ENCODE results near the gene KRT16.
"Not testable (repeated sequence)": the region's sequence is repeated elsewhere in the genome, so short reads cannot be mapped to it uniquely, and the experiment has no call there.

The KRT16 gene

GRCh38 chr17:41585301-41586056, 27.1 kb downstream of the KRT16 start:
- no peak overlapping the region for H3K9ac ChIP-seq (ENCODE audit: low read depth, low read length)
- H3K4me3 ChIP-seq (ENCODE audit: low read depth, low read length): no peak overlapping the region
- H3K4me1 ChIP-seq (ENCODE audit: control insufficient read depth, insufficient read depth, low read length): no peaks in the 10 kb centered on the region
- H3K27me3 ChIP-seq (ENCODE audit: control insufficient read depth, insufficient read depth, low read length): no peaks in the 10 kb centered on the region; the same call in 1 of the 2 replicates
- H3K36me3 ChIP-seq (ENCODE audit: control insufficient read depth, insufficient read depth, low read length): no peaks in the 10 kb centered on the region
- H3K27ac ChIP-seq (ENCODE audit: low read depth, low read length): no peak overlapping the region
- H3K9me3 ChIP-seq (ENCODE audit: control insufficient read depth, insufficient read depth, low read length): no peaks in the 10 kb centered on the region

- not testable (repeated sequence) for H3K36me3 ChIP-seq (ENCODE audit: control insufficient read depth, insufficient read depth, low read length); H3K9ac ChIP-seq (ENCODE audit: low read depth, low read length); H3K9me3 ChIP-seq (ENCODE audit: control insufficient read depth, insufficient read depth, low read length); H3K27me3 ChIP-seq (ENCODE audit: control insufficient read depth, insufficient read depth, low read length); H3K27ac ChIP-seq (ENCODE audit: low read depth, low read length); H3K4me1 ChIP-seq (ENCODE audit: control insufficient read depth, insufficient read depth, low read length); H3K4me3 ChIP-seq (ENCODE audit: low read depth, low read length)
Observed at GRCh38 chr17:41584331-41584927, 28.1 kb downstream of the KRT16 start.

GRCh38 chr17:41583137-41584127, 29.1 kb downstream of the KRT16 start:
- H3K4me3 ChIP-seq (ENCODE audit: low read depth, low read length): no peak overlapping the region
- peaks cover 4% of the 10 kb centered on the region; the same call in 1 of the 2 replicates for H3K27me3 ChIP-seq (ENCODE audit: control insufficient read depth, insufficient read depth, low read length)
- H3K4me1 ChIP-seq (ENCODE audit: control insufficient read depth, insufficient read depth, low read length): 0 out of 2 replicates have a peak, but pooled peaks cover 5% of the 10 kb centered on the region
- no peaks in the 10 kb centered on the region for H3K36me3 ChIP-seq (ENCODE audit: control insufficient read depth, insufficient read depth, low read length)
- H3K27ac ChIP-seq (ENCODE audit: low read depth, low read length): no peak overlapping the region
- H3K9ac ChIP-seq (ENCODE audit: low read depth, low read length): no peak overlapping the region
- no peaks in the 10 kb centered on the region for H3K9me3 ChIP-seq (ENCODE audit: control insufficient read depth, insufficient read depth, low read length)

- not testable (repeated sequence) for H3K9me3 ChIP-seq (ENCODE audit: control insufficient read depth, insufficient read depth, low read length); H3K9ac ChIP-seq (ENCODE audit: low read depth, low read length); H3K4me1 ChIP-seq (ENCODE audit: control insufficient read depth, insufficient read depth, low read length); H3K36me3 ChIP-seq (ENCODE audit: control insufficient read depth, insufficient read depth, low read length); H3K4me3 ChIP-seq (ENCODE audit: low read depth, low read length); H3K27ac ChIP-seq (ENCODE audit: low read depth, low read length); H3K27me3 ChIP-seq (ENCODE audit: control insufficient read depth, insufficient read depth, low read length)
Observed at GRCh38 chr17:41582061-41582968, 30.3 kb downstream of the KRT16 start.

GRCh38 chr17:41581366-41582060, 31.1 kb downstream of the KRT16 start:
- H3K27me3 ChIP-seq (ENCODE audit: control insufficient read depth, insufficient read depth, low read length): peaks cover 4% of the 10 kb centered on the region; the same call in 1 of the 2 replicates
- H3K4me3 ChIP-seq (ENCODE audit: low read depth, low read length): no peak overlapping the region
- no peak overlapping the region for H3K9ac ChIP-seq (ENCODE audit: low read depth, low read length)
- no peaks in the 10 kb centered on the region for H3K9me3 ChIP-seq (ENCODE audit: control insufficient read depth, insufficient read depth, low read length)
- no peaks in the 10 kb centered on the region for H3K36me3 ChIP-seq (ENCODE audit: control insufficient read depth, insufficient read depth, low read length)
- no peak overlapping the region for H3K27ac ChIP-seq (ENCODE audit: low read depth, low read length)
- H3K4me1 ChIP-seq (ENCODE audit: control insufficient read depth, insufficient read depth, low read length): 0 out of 2 replicates have a peak, but pooled peaks cover 5% of the 10 kb centered on the region

GRCh38 chr17:41580687-41581365, 31.7 kb downstream of the KRT16 start:
- Histone ChIP-seq H3K4me3 (ENCODE audit: low read depth, low read length) (no peak overlapping the region), H3K36me3 (ENCODE audit: control insufficient read depth, insufficient read depth, low read length) (no peaks in the 10 kb centered on the region), H3K27ac (ENCODE audit: low read depth, low read length) (no peak overlapping the region), H3K4me1 (ENCODE audit: control insufficient read depth, insufficient read depth, low read length) (0 out of 2 replicates have a peak, but pooled peaks cover 5% of the 10 kb centered on the region), H3K9me3 (ENCODE audit: control insufficient read depth, insufficient read depth, low read length) (no peaks in the 10 kb centered on the region), H3K27me3 (ENCODE audit: control insufficient read depth, insufficient read depth, low read length) (peaks cover 4% of the 10 kb centered on the region; the same call in 1 of the 2 replicates), H3K9ac (ENCODE audit: low read depth, low read length) (no peak overlapping the region)

GRCh38 chr17:41580244-41580575, 32.4 kb downstream of the KRT16 start:
- Histone ChIP-seq H3K27ac (ENCODE audit: low read depth, low read length) (no peak overlapping the region), H3K36me3 (ENCODE audit: control insufficient read depth, insufficient read depth, low read length) (no peaks in the 10 kb centered on the region), H3K9ac (ENCODE audit: low read depth, low read length) (no peak overlapping the region), H3K9me3 (ENCODE audit: control insufficient read depth, insufficient read depth, low read length) (no peaks in the 10 kb centered on the region), H3K4me3 (ENCODE audit: low read depth, low read length) (no peak overlapping the region), H3K4me1 (ENCODE audit: control insufficient read depth, insufficient read depth, low read length) (0 out of 2 replicates have a peak, but pooled peaks cover 5% of the 10 kb centered on the region), H3K27me3 (ENCODE audit: control insufficient read depth, insufficient read depth, low read length) (peaks cover 4% of the 10 kb centered on the region; the same call in 1 of the 2 replicates)

GRCh38 chr17:41579484-41580243, 32.9 kb downstream of the KRT16 start:
- no peaks in the 10 kb centered on the region for H3K9me3 ChIP-seq (ENCODE audit: control insufficient read depth, insufficient read depth, low read length)
- 0 out of 2 replicates have a peak, but pooled peaks cover 5% of the 10 kb centered on the region for H3K4me1 ChIP-seq (ENCODE audit: control insufficient read depth, insufficient read depth, low read length)
- H3K36me3 ChIP-seq (ENCODE audit: control insufficient read depth, insufficient read depth, low read length): no peaks in the 10 kb centered on the region
- H3K9ac ChIP-seq (ENCODE audit: low read depth, low read length): no peak overlapping the region
- H3K4me3 ChIP-seq (ENCODE audit: low read depth, low read length): no peak overlapping the region
- H3K27ac ChIP-seq (ENCODE audit: low read depth, low read length): no peak overlapping the region
- H3K27me3 ChIP-seq (ENCODE audit: control insufficient read depth, insufficient read depth, low read length): peaks cover 4% of the 10 kb centered on the region; the same call in 1 of the 2 replicates

GRCh38 chr17:41578971-41579370, 33.6 kb downstream of the KRT16 start:
- H3K27ac ChIP-seq (ENCODE audit: low read depth, low read length): no peak overlapping the region
- no peak overlapping the region for H3K9ac ChIP-seq (ENCODE audit: low read depth, low read length)
- peaks cover 4% of the 10 kb centered on the region; the same call in 1 of the 2 replicates for H3K27me3 ChIP-seq (ENCODE audit: control insufficient read depth, insufficient read depth, low read length)
- H3K9me3 ChIP-seq (ENCODE audit: control insufficient read depth, insufficient read depth, low read length): no peaks in the 10 kb centered on the region
- no peak overlapping the region for H3K4me3 ChIP-seq (ENCODE audit: low read depth, low read length)
- H3K4me1 ChIP-seq (ENCODE audit: control insufficient read depth, insufficient read depth, low read length): 0 out of 2 replicates have a peak, but pooled peaks cover 5% of the 10 kb centered on the region
- H3K36me3 ChIP-seq (ENCODE audit: control insufficient read depth, insufficient read depth, low read length): no peaks in the 10 kb centered on the region

All from HUES48 (cell line).